Measurements from ENCODE around the gene AHCTF1. TPM values are rescaled to one million over a fixed set of nuclear protein-coding genes. Genes with fewer than 3 reads are reported as not detected.
"Not testable (repeated sequence)": the region's sequence is repeated elsewhere in the genome, so short reads cannot be mapped to it uniquely, and the experiment has no call there.

Gene AHCTF1
- total RNA-seq, 1 donor from 2014 or later: 44.0 TPM

GRCh38 chr1:246825557-246826175, 106.1 kb downstream of the AHCTF1 start:
- Histone ChIP-seq H3K4me3 (ENCODE audit: insufficient read depth, low read depth, low read length) (no peak overlapping the region), H3K27me3 (ENCODE audit: insufficient read depth, low read length) (no peaks in the 10 kb centered on the region), H3K4me1 (ENCODE audit: insufficient read depth, low read length) (no peaks in the 10 kb centered on the region), H4K20me1 (ENCODE audit: insufficient read depth, low read length) (no peaks in the 10 kb centered on the region), H3K27ac (ENCODE audit: low read depth, low read length) (no peak overlapping the region), H3K36me3 (ENCODE audit: insufficient read depth, low read length) (no peaks in the 10 kb centered on the region), H3K9me3 (ENCODE audit: insufficient read depth, low read depth, low read length) (no peaks in the 10 kb centered on the region), H3K79me2 (ENCODE audit: insufficient read depth, low read length) (no peaks in the 10 kb centered on the region), H3K4me2 (ENCODE audit: low read length) (no peak overlapping the region), H3K9ac (ENCODE audit: low read length) (no peak overlapping the region), H2AFZ (ENCODE audit: low read depth, low read length) (no peak overlapping the region)
- TF ChIP-seq, protein P1, sequence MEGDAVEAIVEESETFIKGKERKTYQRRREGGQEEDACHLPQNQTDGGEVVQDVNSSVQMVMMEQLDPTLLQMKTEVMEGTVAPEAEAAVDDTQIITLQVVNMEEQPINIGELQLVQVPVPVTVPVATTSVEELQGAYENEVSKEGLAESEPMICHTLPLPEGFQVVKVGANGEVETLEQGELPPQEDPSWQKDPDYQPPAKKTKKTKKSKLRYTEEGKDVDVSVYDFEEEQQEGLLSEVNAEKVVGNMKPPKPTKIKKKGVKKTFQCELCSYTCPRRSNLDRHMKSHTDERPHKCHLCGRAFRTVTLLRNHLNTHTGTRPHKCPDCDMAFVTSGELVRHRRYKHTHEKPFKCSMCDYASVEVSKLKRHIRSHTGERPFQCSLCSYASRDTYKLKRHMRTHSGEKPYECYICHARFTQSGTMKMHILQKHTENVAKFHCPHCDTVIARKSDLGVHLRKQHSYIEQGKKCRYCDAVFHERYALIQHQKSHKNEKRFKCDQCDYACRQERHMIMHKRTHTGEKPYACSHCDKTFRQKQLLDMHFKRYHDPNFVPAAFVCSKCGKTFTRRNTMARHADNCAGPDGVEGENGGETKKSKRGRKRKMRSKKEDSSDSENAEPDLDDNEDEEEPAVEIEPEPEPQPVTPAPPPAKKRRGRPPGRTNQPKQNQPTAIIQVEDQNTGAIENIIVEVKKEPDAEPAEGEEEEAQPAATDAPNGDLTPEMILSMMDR (IDR thresholded peaks at IDR 0.05; ENCODE audit: insufficient read depth, low read depth, low read length): no peak
- no peak for TF ChIP-seq EZH2 (IDR thresholded peaks at IDR 0.05; ENCODE audit: insufficient read depth, low read length)
- H3K4me3 Mint-ChIP-seq (ENCODE audit: unreplicated experiment): no peak overlapping the region
- no peaks in the 10 kb centered on the region for H3K36me3 Mint-ChIP-seq (ENCODE audit: low read depth, unreplicated experiment)
- H3K27ac Mint-ChIP-seq (ENCODE audit: unreplicated experiment): no peak overlapping the region
- H3K4me1 Mint-ChIP-seq (ENCODE audit: low read depth, unreplicated experiment): no peaks in the 10 kb centered on the region
- peaks cover 7% of the 10 kb centered on the region for H3K27me3 Mint-ChIP-seq (ENCODE audit: low read depth, unreplicated experiment)
- H3K9me3 Mint-ChIP-seq (ENCODE audit: unreplicated experiment): peaks cover 6% of the 10 kb centered on the region
- FAIRE-seq (no peak), DNase-seq (ENCODE audit: low read depth) (no peak)

GRCh38 chr1:246824541-246824940, 107.2 kb downstream of the AHCTF1 start:
- no peaks in the 10 kb centered on the region for H3K27me3 ChIP-seq (ENCODE audit: insufficient read depth, low read length)
- no peaks in the 10 kb centered on the region for H4K20me1 ChIP-seq (ENCODE audit: insufficient read depth, low read length)
- H3K9me3 ChIP-seq (ENCODE audit: insufficient read depth, low read depth, low read length): no peaks in the 10 kb centered on the region
- Mint-ChIP-seq H3K27me3 (ENCODE audit: low read depth, unreplicated experiment) (peaks cover 8% of the 10 kb centered on the region), H3K36me3 (ENCODE audit: low read depth, unreplicated experiment) (no peaks in the 10 kb centered on the region), H3K4me1 (ENCODE audit: low read depth, unreplicated experiment) (no peaks in the 10 kb centered on the region), H3K9me3 (ENCODE audit: unreplicated experiment) (peaks cover 6% of the 10 kb centered on the region), H3K27ac (ENCODE audit: unreplicated experiment) (no peak overlapping the region), H3K4me3 (ENCODE audit: unreplicated experiment) (no peak overlapping the region)
- TF ChIP-seq, protein P1 (IDR thresholded peaks at IDR 0.05; ENCODE audit: insufficient read depth, low read depth, low read length): no peak
- TF ChIP-seq EZH2 (IDR thresholded peaks at IDR 0.05; ENCODE audit: insufficient read depth, low read length): no peak
- DNase-seq (ENCODE audit: low read depth): no peak
- H3K4me1 ChIP-seq (ENCODE audit: insufficient read depth, low read length): no peaks in the 10 kb centered on the region
- FAIRE-seq: no peak
- no peaks in the 10 kb centered on the region for H3K79me2 ChIP-seq (ENCODE audit: insufficient read depth, low read length)
- H3K4me2 ChIP-seq (ENCODE audit: low read length): no peak overlapping the region
- H3K36me3 ChIP-seq (ENCODE audit: insufficient read depth, low read length): no peaks in the 10 kb centered on the region
- H3K27ac ChIP-seq (ENCODE audit: low read depth, low read length): no peak overlapping the region
- no peak overlapping the region for H3K9ac ChIP-seq (ENCODE audit: low read length)
- no peak overlapping the region for H2AFZ ChIP-seq (ENCODE audit: low read depth, low read length)
- no peak overlapping the region for H3K4me3 ChIP-seq (ENCODE audit: insufficient read depth, low read depth, low read length)

DNA sequence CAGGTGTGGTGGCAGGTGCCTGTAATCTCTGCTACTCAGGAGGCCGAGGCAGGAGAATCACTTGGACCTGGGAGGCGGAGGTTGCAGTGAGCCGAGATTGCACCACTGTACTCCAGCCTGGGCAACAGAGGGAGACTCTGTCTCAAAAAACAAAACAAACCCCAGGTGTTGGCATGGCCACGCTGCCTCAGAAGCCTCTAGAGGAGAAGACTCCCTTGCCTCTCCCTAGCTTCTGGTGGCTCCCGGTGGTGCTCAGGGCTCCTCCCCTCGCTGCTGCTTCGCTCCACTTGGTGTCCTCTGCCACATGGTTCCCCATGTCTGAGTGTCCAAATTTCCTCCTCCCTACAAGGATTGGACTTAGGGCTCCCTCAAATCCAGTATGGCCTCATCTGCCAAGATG, 109.6 kb downstream of the AHCTF1 start:
- DNase-seq (ENCODE audit: low read depth); H3K9me3 Mint-ChIP-seq (ENCODE audit: unreplicated experiment); H3K27me3 Mint-ChIP-seq (ENCODE audit: low read depth, unreplicated experiment); FAIRE-seq; H3K36me3 Mint-ChIP-seq (ENCODE audit: low read depth, unreplicated experiment); H3K4me1 ChIP-seq (ENCODE audit: insufficient read depth, low read length); H3K4me1 Mint-ChIP-seq (ENCODE audit: low read depth, unreplicated experiment); H3K9ac ChIP-seq (ENCODE audit: low read length); H3K36me3 ChIP-seq (ENCODE audit: insufficient read depth, low read length); H2AFZ ChIP-seq (ENCODE audit: low read depth, low read length); H3K4me2 ChIP-seq (ENCODE audit: low read length); H3K9me3 ChIP-seq (ENCODE audit: insufficient read depth, low read depth, low read length); H3K4me3 ChIP-seq (ENCODE audit: insufficient read depth, low read depth, low read length); H3K27ac ChIP-seq (ENCODE audit: low read depth, low read length); H3K79me2 ChIP-seq (ENCODE audit: insufficient read depth, low read length); H3K27me3 ChIP-seq (ENCODE audit: insufficient read depth, low read length); H3K4me3 Mint-ChIP-seq (ENCODE audit: unreplicated experiment); H4K20me1 ChIP-seq (ENCODE audit: insufficient read depth, low read length); H3K27ac Mint-ChIP-seq (ENCODE audit: unreplicated experiment): not testable (repeated sequence)
